Right atrium auricular region (tissue), 2 donors: ENCODE measurements around the gene KLF9. TPM values are rescaled to one million over a fixed set of nuclear protein-coding genes. Genes with fewer than 3 reads are reported as not detected.

Experiments used
- DNase-seq: peaks from one replicate; pipeline ENCODE4 v3.0.0-alpha.2; 2019; ENCODE audit warnings: low spot score
- H3K27ac ChIP-seq, 2 donors: fragments of 200-600 bp; sonication (generic); 1 replicate in 1 of 2; 2 replicates in 1 of 2; pipeline ENCODE4 v1.5.1; 2016 to 2019
- H3K27me3 ChIP-seq, 2 donors: fragments of 200-600 bp; sonication (generic); one replicate each; pipeline versions ENCODE4 v1.5.1 to v1.6.0; 2017 to 2019
- H3K36me3 ChIP-seq: fragments of 200-600 bp; sonication (generic); one replicate; pipeline ENCODE4 v1.5.1; 2016
- H3K4me1 ChIP-seq, 2 donors: fragments of 200-600 bp; sonication (generic); one replicate each; pipeline versions ENCODE4 v1.5.1 to v1.6.0; 2017 to 2019
- H3K4me3 ChIP-seq, 2 donors: fragments of 200-600 bp; sonication (generic); 1 replicate in 1 of 2; 2 replicates in 1 of 2; pipeline ENCODE4 v1.5.1; 2017 to 2019; ENCODE audit warnings: mild to moderate bottlenecking in 1 of 2, moderate library complexity in 1 of 2
- H3K9me3 ChIP-seq, 2 donors: fragments of 200-600 bp; sonication (generic); one replicate each; pipeline ENCODE4 v1.5.1; 2019
- CTCF ChIP-seq, 2 donors: fragments of 200-600 bp; sonication (generic); IDR thresholded peaks; one replicate each; pipeline ENCODE4 v1.5.1; 2019; ENCODE audit warnings: antibody characterized with exemption in 2 of 2
- total RNA-seq, 2 donors: library from RNA; depleted of rRNA; stranded (reverse); fragments of >200 nt; gene quantifications; one replicate each; pipeline ENCODE4 v1.1.0, GENCODE V29; 2016

The KLF9 gene
- total RNA-seq, 2 donors from 2014 or later: 74.1 to 76.7 TPM

DNA sequence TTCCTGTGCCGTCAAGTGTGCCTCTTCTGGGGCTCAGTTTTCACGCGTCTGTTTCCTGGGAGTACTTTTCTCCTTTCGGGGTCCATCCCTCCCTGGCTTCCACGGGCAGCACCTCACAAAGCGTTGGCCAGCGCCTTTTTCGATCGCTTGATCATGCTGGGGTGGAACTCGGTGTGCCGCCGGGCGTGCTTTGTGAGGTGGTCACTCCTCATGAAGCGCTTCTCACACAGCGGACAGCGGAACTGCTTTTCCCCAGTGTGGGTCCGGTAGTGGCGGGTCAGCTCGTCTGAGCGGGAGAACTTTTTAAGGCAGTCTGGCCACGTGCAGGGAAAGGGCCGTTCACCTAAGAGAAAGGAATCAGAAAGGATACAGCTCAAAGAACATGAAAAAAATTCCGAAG is 26.8 kb downstream of the KLF9 start:
- peak; percentile 60 for DNase-seq
- Histone ChIP-seq H3K27me3 (no peaks in the 10 kb centered on the region), H3K4me1 (peaks cover 0 to 81% of the 10 kb centered on the region in 2 donors), H3K9me3 (no peaks in the 10 kb centered on the region), H3K4me3 (no peak overlapping the region), H3K36me3 (peaks cover 32% of the 10 kb centered on the region), H3K27ac (no peak overlapping the region)
- no peak for TF ChIP-seq CTCF (IDR thresholded peaks at IDR 0.05)

DNA sequence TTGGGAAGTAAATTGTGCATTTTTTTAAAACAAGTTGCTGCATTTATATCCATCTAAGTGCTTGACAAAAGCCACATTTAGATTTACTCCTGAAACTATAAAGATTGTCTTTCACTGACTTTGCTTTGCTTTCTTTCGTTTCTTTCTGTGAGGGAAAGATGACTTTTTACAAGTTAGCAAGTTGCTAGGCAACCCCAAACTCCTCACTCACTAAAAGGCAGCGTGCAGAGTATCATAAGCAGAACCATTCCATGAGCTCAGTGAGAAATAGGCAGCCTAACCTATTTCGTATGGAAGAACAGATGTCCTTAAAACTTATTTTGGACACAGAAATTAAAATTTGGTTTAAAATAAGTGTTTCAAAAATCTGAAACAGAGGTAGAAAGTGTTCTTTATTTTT is 29.0 kb downstream of the KLF9 start:
- H3K4me3 ChIP-seq: no peak overlapping the region
- DNase-seq: no peak
- no peak overlapping the region for H3K27ac ChIP-seq
- H3K36me3 ChIP-seq: peaks cover 32% of the 10 kb centered on the region
- H3K4me1 ChIP-seq: peaks cover 0 to 66% of the 10 kb centered on the region in 2 donors
- no peak for TF ChIP-seq CTCF (IDR thresholded peaks at IDR 0.05)
- no peaks in the 10 kb centered on the region for H3K9me3 ChIP-seq
- no peaks in the 10 kb centered on the region for H3K27me3 ChIP-seq

DNA sequence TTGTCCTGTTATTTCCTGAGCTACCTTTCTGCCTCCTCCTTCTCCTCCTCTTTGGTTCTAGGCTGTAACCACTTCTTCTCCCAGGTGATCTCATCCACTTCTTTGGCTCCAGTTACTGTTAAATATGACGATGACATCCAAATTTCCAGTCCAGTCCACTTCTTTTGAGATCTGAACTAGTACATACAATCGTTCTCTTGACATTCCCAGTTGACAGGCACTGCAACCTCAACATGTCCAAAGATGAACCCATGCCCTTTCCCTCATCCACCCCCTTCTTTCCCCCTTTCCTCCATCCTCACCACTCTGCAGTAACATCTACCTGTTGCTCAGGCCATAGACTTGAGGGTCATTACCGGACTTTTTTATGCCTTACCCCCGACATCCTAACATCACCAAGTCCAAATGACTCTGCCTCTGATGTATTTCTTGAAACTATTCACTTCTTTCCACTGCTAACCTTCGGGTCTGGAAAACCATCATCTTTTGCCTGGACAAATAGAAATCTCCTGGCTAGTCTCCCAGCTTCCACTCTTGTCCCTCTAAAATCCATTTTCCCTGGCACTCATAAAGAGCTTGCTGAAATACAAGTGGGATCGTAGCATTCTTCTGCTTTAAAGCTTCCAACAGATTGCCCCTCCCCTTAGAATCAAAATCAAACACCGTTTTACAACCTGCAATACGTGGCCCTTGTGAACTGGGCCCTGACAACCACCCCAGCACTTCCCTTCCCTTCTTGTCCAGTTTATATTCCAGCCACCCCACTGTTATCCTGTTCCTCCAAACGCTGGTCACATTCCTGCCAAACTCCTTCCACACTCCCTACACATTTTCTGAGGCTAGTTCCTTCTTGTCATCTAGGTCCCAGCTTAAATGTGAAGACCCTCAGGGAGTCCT is 31.5 kb downstream of the KLF9 start:
- no peak overlapping the region for H3K4me3 ChIP-seq
- no peak for DNase-seq
- no peaks in the 10 kb centered on the region for H3K27me3 ChIP-seq
- no peak for TF ChIP-seq CTCF (IDR thresholded peaks at IDR 0.05)
- H3K36me3 ChIP-seq: peaks cover 32% of the 10 kb centered on the region
- peaks cover 0 to 41% of the 10 kb centered on the region in 2 donors for H3K4me1 ChIP-seq
- no peaks in the 10 kb centered on the region for H3K9me3 ChIP-seq
- H3K27ac ChIP-seq: peak overlapping the region in 1 of 2 donors; percentile 36

GRCh38 chr9:70382046-70382708 is 32.3 kb downstream of the KLF9 start:
- Histone ChIP-seq H3K36me3 (peaks cover 26% of the 10 kb centered on the region), H3K4me1 (peaks cover 0 to 35% of the 10 kb centered on the region in 2 donors), H3K9me3 (no peaks in the 10 kb centered on the region), H3K4me3 (no peak overlapping the region), H3K27me3 (no peaks in the 10 kb centered on the region), H3K27ac (no peak overlapping the region)
- no peak for TF ChIP-seq CTCF (IDR thresholded peaks at IDR 0.05)
- peak; percentile 18 for DNase-seq

GRCh38 chr9:70374962-70375618 is 39.4 kb downstream of the KLF9 start:
- H3K27ac ChIP-seq: no peak overlapping the region
- H3K4me3 ChIP-seq: no peak overlapping the region
- no peaks in the 10 kb centered on the region for H3K4me1 ChIP-seq
- TF ChIP-seq CTCF (IDR thresholded peaks at IDR 0.05): no peak
- H3K9me3 ChIP-seq: no peaks in the 10 kb centered on the region
- no peak for DNase-seq
- no peaks in the 10 kb centered on the region for H3K27me3 ChIP-seq
- H3K36me3 ChIP-seq: no peaks in the 10 kb centered on the region
